ENCODE data around the gene LDLR.
"Not testable (repeated sequence)": the region's sequence is repeated elsewhere in the genome, so short reads cannot be mapped to it uniquely, and the experiment has no call there.

Gene LDLR

DNA sequence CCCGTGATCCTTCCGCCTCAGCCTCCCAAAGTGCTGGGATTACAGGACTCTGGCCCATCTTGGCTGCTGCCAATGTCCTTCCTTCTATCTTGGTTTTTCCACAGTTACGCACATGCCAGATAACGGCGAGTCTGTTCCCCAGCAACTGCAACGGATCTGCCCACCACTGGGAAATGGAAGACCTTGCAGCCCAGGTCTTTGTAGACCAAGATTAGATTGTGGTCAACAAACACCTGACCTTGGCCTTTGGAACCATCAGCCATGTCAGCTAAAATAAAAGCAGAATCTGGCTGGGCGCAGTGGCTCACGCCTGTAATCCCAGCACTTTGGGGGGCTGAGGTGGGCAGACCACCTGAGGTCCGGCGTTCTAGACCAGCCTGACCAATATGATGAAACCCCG is 10.4 kb upstream of the LDLR start:
- FAIRE-seq (no peak), DNase-seq (ENCODE audit: insufficient read length) (no peak)
- TF ChIP-seq POLR2A (IDR thresholded peaks at IDR 0.05; ENCODE audit: low read depth, low read length) (no peak), TAF1 (IDR thresholded peaks at IDR 0.05; ENCODE audit: borderline replicate concordance, low read depth, low read length) (no peak), POLR2AphosphoS5 (IDR thresholded peaks at IDR 0.05; ENCODE audit: low read depth, low read length) (no peak)

- DNase-seq (ENCODE audit: insufficient read length) (no peak), FAIRE-seq (no peak)
- no peak for TF ChIP-seq POLR2A (IDR thresholded peaks at IDR 0.05; ENCODE audit: low read depth, low read length)
- no peak for TF ChIP-seq TAF1 (IDR thresholded peaks at IDR 0.05; ENCODE audit: borderline replicate concordance, low read depth, low read length)
- no peak for TF ChIP-seq POLR2AphosphoS5 (IDR thresholded peaks at IDR 0.05; ENCODE audit: low read depth, low read length)
Measured at GRCh38 chr19:11079999-11080398, 9.3 kb upstream of the LDLR start.

DNA sequence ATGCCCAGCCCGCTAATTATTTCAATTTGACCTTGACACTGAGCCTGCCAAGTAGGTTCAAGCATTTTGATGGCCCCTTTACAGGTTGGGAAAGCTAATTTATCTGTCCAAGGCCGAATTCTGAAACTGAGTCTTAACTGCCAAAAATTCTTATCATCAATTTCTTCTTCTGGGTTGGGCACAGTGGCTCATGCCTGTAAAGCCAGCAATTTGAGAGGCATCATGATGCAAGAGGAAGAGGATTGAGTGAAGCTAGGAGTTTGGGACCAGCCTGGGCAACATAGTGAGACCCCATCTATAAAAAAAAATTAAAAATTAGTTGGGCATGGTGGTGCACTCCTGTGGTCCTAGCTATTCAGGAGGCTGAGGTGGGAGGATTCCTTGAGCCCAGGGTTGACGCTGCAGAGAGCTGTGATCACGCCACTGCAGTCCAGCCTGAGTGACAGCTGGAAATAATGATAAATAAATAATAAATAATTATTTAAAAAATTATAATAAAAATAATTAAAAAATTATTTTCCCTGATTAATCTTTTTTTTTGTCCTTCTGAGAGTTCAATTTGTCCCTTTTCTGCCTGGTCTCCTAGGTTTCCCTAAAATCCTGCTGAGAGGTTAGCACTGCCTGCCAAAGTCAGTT is 1.3 kb upstream of the LDLR start:
- FAIRE-seq: no peak
- TF ChIP-seq POLR2AphosphoS5 (IDR thresholded peaks at IDR 0.05; ENCODE audit: low read depth, low read length) (no peak), POLR2A (IDR thresholded peaks at IDR 0.05; ENCODE audit: low read depth, low read length) (no peak), TAF1 (IDR thresholded peaks at IDR 0.05; ENCODE audit: borderline replicate concordance, low read depth, low read length) (no peak)
- DNase-seq (ENCODE audit: insufficient read length): no peak

DNA sequence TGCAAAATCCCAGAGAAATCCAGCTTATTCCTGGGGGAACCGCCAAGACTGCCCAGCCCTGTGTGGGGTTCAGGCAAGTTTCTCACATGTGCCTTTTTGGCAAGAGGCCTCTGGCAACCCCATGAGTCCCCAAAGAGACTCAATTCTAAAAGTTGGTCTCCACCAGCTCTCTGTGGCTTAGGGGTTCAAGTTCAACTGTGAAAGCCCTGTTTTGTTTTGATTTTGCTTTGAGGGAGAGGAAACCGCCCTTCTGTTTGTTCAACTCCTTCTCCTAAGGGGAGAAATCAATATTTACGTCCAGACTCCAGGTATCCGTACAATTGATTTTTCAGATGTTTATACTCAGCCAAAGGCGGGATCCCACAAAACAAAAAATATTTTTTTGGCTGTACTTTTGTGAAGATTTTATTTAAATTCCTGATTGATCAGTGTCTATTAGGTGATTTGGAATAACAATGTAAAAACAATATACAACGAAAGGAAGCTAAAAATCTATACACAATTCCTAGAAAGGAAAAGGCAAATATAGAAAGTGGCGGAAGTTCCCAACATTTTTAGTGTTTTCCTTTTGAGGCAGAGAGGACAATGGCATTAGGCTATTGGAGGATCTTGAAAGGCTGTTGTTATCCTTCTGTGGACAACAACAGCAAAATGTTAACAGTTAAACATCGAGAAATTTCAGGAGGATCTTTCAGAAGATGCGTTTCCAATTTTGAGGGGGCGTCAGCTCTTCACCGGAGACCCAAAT is 583 bp upstream of the LDLR start:
- FAIRE-seq: no peak
- no peak for DNase-seq (ENCODE audit: insufficient read length)
- TF ChIP-seq POLR2A (IDR thresholded peaks at IDR 0.05; ENCODE audit: low read depth, low read length) (no peak), TAF1 (IDR thresholded peaks at IDR 0.05; ENCODE audit: borderline replicate concordance, low read depth, low read length) (no peak), POLR2AphosphoS5 (IDR thresholded peaks at IDR 0.05; ENCODE audit: low read depth, low read length) (no peak)

- not testable (repeated sequence) for DNase-seq (ENCODE audit: insufficient read length); FAIRE-seq
Measured at GRCh38 chr19:11090014-11090263, 676 bp downstream of the LDLR start.

GRCh38 chr19:11090264-11090996 is 1.2 kb downstream of the LDLR start:
- TF ChIP-seq POLR2AphosphoS5 (IDR thresholded peaks at IDR 0.05; ENCODE audit: low read depth, low read length): peak; percentile 77
- no peak; the same call in 1 of the 2 replicates for TF ChIP-seq TAF1 (IDR thresholded peaks at IDR 0.05; ENCODE audit: borderline replicate concordance, low read depth, low read length)
- peak; percentile 91 for TF ChIP-seq POLR2A (IDR thresholded peaks at IDR 0.05; ENCODE audit: low read depth, low read length)
- DNase-seq (ENCODE audit: insufficient read length): peak; percentile 84
- peak; percentile 87 for FAIRE-seq

GRCh38 chr19:11090997-11091702 is 1.9 kb downstream of the LDLR start:
- no peak for DNase-seq (ENCODE audit: insufficient read length)
- no peak for FAIRE-seq
- no peak for TF ChIP-seq POLR2A (IDR thresholded peaks at IDR 0.05; ENCODE audit: low read depth, low read length)
- TF ChIP-seq TAF1 (IDR thresholded peaks at IDR 0.05; ENCODE audit: borderline replicate concordance, low read depth, low read length): no peak
- TF ChIP-seq POLR2AphosphoS5 (IDR thresholded peaks at IDR 0.05; ENCODE audit: low read depth, low read length): no peak

DNA sequence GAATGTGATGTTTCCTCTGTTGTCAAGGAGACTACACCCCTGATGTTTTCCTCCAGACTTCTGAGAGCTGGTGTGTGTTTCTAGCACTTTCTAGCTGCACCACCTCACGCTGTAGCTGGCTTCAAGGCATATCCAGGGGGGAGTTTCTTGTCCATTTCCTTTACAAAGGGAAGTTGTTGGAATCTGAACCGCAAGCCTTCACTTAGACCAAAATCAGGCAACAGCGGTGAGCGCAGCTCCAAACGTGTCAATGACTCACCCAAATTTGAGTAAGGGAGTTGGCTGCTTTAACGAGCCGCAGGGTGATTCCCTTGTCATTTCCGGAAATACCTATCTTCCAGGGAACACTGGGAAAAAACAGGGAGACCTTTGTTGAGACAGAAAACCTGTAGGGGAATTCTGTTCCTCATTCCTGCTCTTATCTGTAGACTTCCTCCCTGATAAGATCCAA is 2.5 kb downstream of the LDLR start:
- FAIRE-seq (no peak), DNase-seq (ENCODE audit: insufficient read length) (no peak)
- no peak for TF ChIP-seq POLR2AphosphoS5 (IDR thresholded peaks at IDR 0.05; ENCODE audit: low read depth, low read length)
- TF ChIP-seq POLR2A (IDR thresholded peaks at IDR 0.05; ENCODE audit: low read depth, low read length): no peak
- TF ChIP-seq TAF1 (IDR thresholded peaks at IDR 0.05; ENCODE audit: borderline replicate concordance, low read depth, low read length): no peak

GRCh38 chr19:11092181-11092538 is 2.9 kb downstream of the LDLR start:
- FAIRE-seq: no peak
- no peak for DNase-seq (ENCODE audit: insufficient read length)
- no peak for TF ChIP-seq TAF1 (IDR thresholded peaks at IDR 0.05; ENCODE audit: borderline replicate concordance, low read depth, low read length)
- no peak for TF ChIP-seq POLR2A (IDR thresholded peaks at IDR 0.05; ENCODE audit: low read depth, low read length)
- TF ChIP-seq POLR2AphosphoS5 (IDR thresholded peaks at IDR 0.05; ENCODE audit: low read depth, low read length): no peak

DNA sequence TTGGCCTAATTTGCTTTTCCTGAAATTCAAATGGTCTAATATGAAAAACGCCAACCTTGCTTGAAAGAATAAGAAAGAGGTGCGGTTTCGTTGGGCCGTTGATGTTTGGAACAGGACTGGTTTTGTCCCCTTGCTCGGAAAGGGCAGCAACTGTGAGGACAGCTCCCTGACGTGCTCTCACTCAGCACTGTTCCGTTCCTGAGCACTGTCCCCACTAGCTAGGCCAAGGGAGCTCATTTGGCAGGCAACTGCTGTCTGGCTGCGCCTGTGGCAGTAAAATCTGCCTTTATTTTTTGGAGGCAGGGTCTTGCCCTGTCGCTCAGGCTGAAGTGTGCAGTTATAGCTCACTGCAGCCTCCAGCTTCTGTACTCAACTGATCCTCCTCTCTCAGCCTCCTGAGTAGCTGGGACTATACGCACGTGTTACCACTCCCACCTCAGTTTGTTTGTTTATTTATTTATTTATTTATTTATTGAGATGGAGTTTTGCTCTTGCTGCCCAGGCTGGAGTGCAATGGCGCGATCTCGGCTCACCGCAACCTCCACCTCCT is 4.5 kb downstream of the LDLR start:
- TF ChIP-seq TAF1 (IDR thresholded peaks at IDR 0.05; ENCODE audit: borderline replicate concordance, low read depth, low read length) (no peak), POLR2A (IDR thresholded peaks at IDR 0.05; ENCODE audit: low read depth, low read length) (no peak), POLR2AphosphoS5 (IDR thresholded peaks at IDR 0.05; ENCODE audit: low read depth, low read length) (no peak)
- no peak for DNase-seq (ENCODE audit: insufficient read length)
- no peak for FAIRE-seq

GRCh38 chr19:11094520-11094894 is 5.2 kb downstream of the LDLR start:
- DNase-seq (ENCODE audit: insufficient read length) (no peak), FAIRE-seq (no peak)
- TF ChIP-seq TAF1 (IDR thresholded peaks at IDR 0.05; ENCODE audit: borderline replicate concordance, low read depth, low read length) (no peak), POLR2AphosphoS5 (IDR thresholded peaks at IDR 0.05; ENCODE audit: low read depth, low read length) (no peak), POLR2A (IDR thresholded peaks at IDR 0.05; ENCODE audit: low read depth, low read length) (no peak)
